IPS-18c (cell line): ENCODE measurements around the gene CADPS.
"Not testable (repeated sequence)": the region's sequence is repeated elsewhere in the genome, so short reads cannot be mapped to it uniquely, and the experiment has no call there.

Source experiments
- H3K4me3 ChIP-seq: 2 replicates; pipeline ENCODE4 v1.7.0; 2013; ENCODE audit warnings: low read depth, mild to moderate bottlenecking, low read length, moderate library complexity; ENCODE audit not compliant: insufficient read depth
- H3K9me3 ChIP-seq: one replicate; pipeline ENCODE4 v1.6.1; 2013; ENCODE audit warnings: mild to moderate bottlenecking, low read length, moderate library complexity; ENCODE audit not compliant: control insufficient read depth, insufficient read depth

CADPS gene

GRCh38 chr3:62604751-62605351 lies 270.4 kb downstream of the CADPS start:
- no peak overlapping the region for H3K4me3 ChIP-seq

GRCh38 chr3:62604298-62604697 lies 270.9 kb downstream of the CADPS start:
- no peak overlapping the region for H3K4me3 ChIP-seq

More at GRCh38 chr3:62604751-62605351, 270.4 kb downstream of the CADPS start:
- no peaks in the 10 kb centered on the region for H3K9me3 ChIP-seq

GRCh38 chr3:62602987-62603386 lies 272.2 kb downstream of the CADPS start:
- Histone ChIP-seq H3K9me3 (no peaks in the 10 kb centered on the region), H3K4me3 (no peak overlapping the region)

More at GRCh38 chr3:62604298-62604697, 270.9 kb downstream of the CADPS start:
- no peaks in the 10 kb centered on the region for H3K9me3 ChIP-seq

- no peak overlapping the region for H3K4me3 ChIP-seq
- no peaks in the 10 kb centered on the region for H3K9me3 ChIP-seq
Measured at GRCh38 chr3:62602129-62602770, 273.0 kb downstream of the CADPS start.

GRCh38 chr3:62601238-62602070 lies 273.8 kb downstream of the CADPS start:
- Histone ChIP-seq H3K9me3 (no peaks in the 10 kb centered on the region), H3K4me3 (no peak overlapping the region)

- Histone ChIP-seq H3K4me3 (no peak overlapping the region), H3K9me3 (no peaks in the 10 kb centered on the region)
Measured at GRCh38 chr3:62600033-62600432, 275.2 kb downstream of the CADPS start.

GRCh38 chr3:62597491-62597890 lies 277.7 kb downstream of the CADPS start:
- Histone ChIP-seq H3K4me3 (no peak overlapping the region), H3K9me3 (no peaks in the 10 kb centered on the region)

- Histone ChIP-seq H3K9me3 (no peaks in the 10 kb centered on the region), H3K4me3 (no peak overlapping the region)
Measured at GRCh38 chr3:62592408-62592807, 282.8 kb downstream of the CADPS start.

GRCh38 chr3:62589078-62589477 lies 286.1 kb downstream of the CADPS start:
- no peaks in the 10 kb centered on the region for H3K9me3 ChIP-seq
- no peak overlapping the region for H3K4me3 ChIP-seq

- H3K4me3 ChIP-seq = no peak overlapping the region
Measured at GRCh38 chr3:62587579-62588031, 287.6 kb downstream of the CADPS start.

GRCh38 chr3:62587169-62587568 lies 288.0 kb downstream of the CADPS start:
- H3K9me3 ChIP-seq = no peaks in the 10 kb centered on the region
- no peak overlapping the region for H3K4me3 ChIP-seq

More at GRCh38 chr3:62587579-62588031, 287.6 kb downstream of the CADPS start:
- H3K9me3 ChIP-seq = no peaks in the 10 kb centered on the region

GRCh38 chr3:62586356-62586755 lies 288.9 kb downstream of the CADPS start:
- no peak overlapping the region for H3K4me3 ChIP-seq
- no peaks in the 10 kb centered on the region for H3K9me3 ChIP-seq

- no peaks in the 10 kb centered on the region for H3K9me3 ChIP-seq
Measured at GRCh38 chr3:62585861-62586260, 289.4 kb downstream of the CADPS start.

GRCh38 chr3:62584636-62585035 lies 290.6 kb downstream of the CADPS start:
- H3K4me3 ChIP-seq = no peak overlapping the region
- H3K9me3 ChIP-seq = no peaks in the 10 kb centered on the region

More at GRCh38 chr3:62585861-62586260, 289.4 kb downstream of the CADPS start:
- no peak overlapping the region for H3K4me3 ChIP-seq

- no peaks in the 10 kb centered on the region for H3K9me3 ChIP-seq
- no peak overlapping the region for H3K4me3 ChIP-seq
Measured at GRCh38 chr3:62582495-62583172, 292.6 kb downstream of the CADPS start.

GRCh38 chr3:62580485-62580884 lies 294.7 kb downstream of the CADPS start:
- H3K4me3 ChIP-seq, H3K9me3 ChIP-seq: not testable (repeated sequence)

- peaks cover 2% of the 10 kb centered on the region for H3K9me3 ChIP-seq
- no peak overlapping the region for H3K4me3 ChIP-seq
Measured at GRCh38 chr3:62577153-62577552, 298.1 kb downstream of the CADPS start.
